HepG2 (cell line): Measurements from ENCODE around the gene MOSPD2. TPM values are rescaled to one million over a fixed set of nuclear protein-coding genes. Genes with fewer than 3 reads are reported as not detected.
A peak's percentile ranks its signal among the peaks of the same experiment; 100 is the strongest.

ENCODE experiments used
- ATAC-seq: fragments of 200-7000 bp; cut with Tn5 transposase; 3 replicates; pipeline ENCODE4 v1.9.1; 2020; ENCODE audit warnings: mild to moderate bottlenecking, moderate library complexity
- BruUV-seq: library from RNA; stranded (reverse); fragments of 400-500 nt; replicated peaks from 2 replicates; lab custom pipeline; 2021; lab: Mats Ljungman, UMichigan
- CTCF ChIA-PET: fragments of 300-600 bp; formaldehyde crosslinking; extraction: SDS; loops from one replicate; lab custom pipeline; 2021; ENCODE audit warnings: low total read pairs, inconsistent platforms, low intra/inter-chr PET ratio; lab: Yijun Ruan, JAX
- POLR2A ChIA-PET: fragments of 350-600 bp; sonication (Branson Sonifier 250); formaldehyde crosslinking; loops from one replicate; lab custom pipeline; 2020; ENCODE audit warnings: antibody characterized with exemption, inconsistent platforms; lab: Yijun Ruan, JAX
- DNase-seq: peaks from one replicate; pipeline ENCODE4 v3.0.0-alpha.2; 2015; ENCODE audit warnings: low spot score
- FAIRE-seq: peaks from 3 replicates; lab custom pipeline; 2011; peaks lifted over from hg19 to GRCh38; lab: Jason Lieb, UNC
- H2AFZ ChIP-seq: one replicate; pipeline ENCODE4 v1.6.1; 2011; ENCODE audit warnings: low read length, inconsistent platforms
- H3K27ac ChIP-seq: fragments of 300-600 bp; 3 replicates; pipeline ENCODE4 v1.8.0; 2011; ENCODE audit warnings: mixed run types, mild to moderate bottlenecking, mixed read lengths, low read length, inconsistent platforms; ENCODE audit not compliant: insufficient read depth; ENCODE audit errors: extremely low read length
- H3K27me3 ChIP-seq, 2 experiments: fragments of 200-600 bp in 1 of 2; 2 replicates in 1 of 2; 3 replicates in 1 of 2; pipeline versions ENCODE4 v1.6.0 to v1.8.0; 2011; ENCODE audit warnings: low read length in 2 of 2, mild to moderate bottlenecking in 2 of 2, moderate library complexity in 2 of 2, inconsistent platforms in 1 of 2; ENCODE audit not compliant: insufficient read depth in 2 of 2, control insufficient read depth in 1 of 2
- H3K36me3 ChIP-seq, 2 experiments: fragments of 200-600 bp in 1 of 2; replicated peaks in 1 of 2; 2 replicates in 1 of 2; 3 replicates in 1 of 2; pipeline versions ENCODE4 v1.5.1 to v1.8.0; 2011; ENCODE audit warnings: low read length in 2 of 2, inconsistent platforms in 1 of 2; ENCODE audit not compliant: insufficient read depth in 2 of 2, control insufficient read depth in 1 of 2
- H3K4me1 ChIP-seq: 2 replicates; pipeline ENCODE4 v1.5.1; 2012; ENCODE audit warnings: low read length, inconsistent platforms; ENCODE audit not compliant: insufficient read depth
- H3K4me2 ChIP-seq: 2 replicates; pipeline ENCODE4 v1.6.0; 2011; ENCODE audit warnings: low read depth, low read length, inconsistent platforms
- H3K4me3 ChIP-seq, 3 experiments: fragments of 200-600 bp in 1 of 3; sonication (generic), shearing (Covaris generic) in 1 of 3; replicated peaks in 1 of 3; 2 replicates each; pipeline ENCODE4 v1.5.1; 2011 to 2016; ENCODE audit warnings: low read length in 3 of 3, inconsistent platforms in 2 of 3, low read depth in 2 of 3, mild to moderate bottlenecking in 2 of 3, control low read depth in 1 of 3, mixed read lengths in 1 of 3; ENCODE audit not compliant: insufficient read depth in 1 of 3
- H3K79me2 ChIP-seq: one replicate; pipeline ENCODE4 v1.6.1; 2011; ENCODE audit warnings: low read length, inconsistent platforms; ENCODE audit not compliant: insufficient read depth
- H3K9ac ChIP-seq: 2 replicates; pipeline ENCODE4 v1.6.0; 2011; ENCODE audit warnings: mild to moderate bottlenecking, low read depth, low read length, inconsistent platforms; ENCODE audit not compliant: insufficient read depth
- H3K9me3 ChIP-seq: 2 replicates; pipeline ENCODE4 v1.5.1; 2012; ENCODE audit warnings: mild to moderate bottlenecking, low read length
- H4K20me1 ChIP-seq: 2 replicates; pipeline ENCODE4 v1.6.0; 2011; ENCODE audit warnings: inconsistent platforms, mild to moderate bottlenecking, low read length, moderate library complexity; ENCODE audit not compliant: insufficient read depth
- AGO2 ChIP-seq: fragments of 200-400 bp; formaldehyde crosslinking; optimal IDR thresholded peaks from 2 replicates; pipeline ENCODE3; 2017; ENCODE audit warnings: mild to moderate bottlenecking, low read depth, low read length, moderate library complexity
- CENPT ChIP-seq: sonication (generic); formaldehyde crosslinking; IDR thresholded peaks from 2 replicates; pipeline ENCODE4 v1.8.0; 2022; ENCODE audit warnings: low read depth, mild to moderate bottlenecking, moderate library complexity, missing genetic modification reagents
- ELF1 ChIP-seq: sonication (generic); formaldehyde crosslinking; IDR thresholded peaks from 2 replicates; pipeline ENCODE4 v1.4.0; 2020; ENCODE audit warnings: missing genetic modification reagents
- GATAD1 ChIP-seq: IDR thresholded peaks from 2 replicates; pipeline ENCODE4 v1.6.1; 2016; ENCODE audit warnings: missing genetic modification reagents, missing compliant biosample characterization
- HCFC1 ChIP-seq: fragments of 150-350 bp; IDR thresholded peaks from 2 replicates; pipeline ENCODE4 v1.6.1; 2014; ENCODE audit warnings: low read depth, low read length
- HMG20B ChIP-seq: conservative IDR thresholded peaks from 2 replicates; pipeline ENCODE4 v1.6.1; 2016; ENCODE audit warnings: missing genetic modification reagents, missing compliant biosample characterization
- KLF12 ChIP-seq: sonication (generic); formaldehyde crosslinking; IDR thresholded peaks from 2 replicates; pipeline ENCODE4 v1.4.0; 2020; ENCODE audit warnings: missing genetic modification reagents, borderline replicate concordance
- MAF1 ChIP-seq: sonication (generic); formaldehyde crosslinking; IDR thresholded peaks from 2 replicates; pipeline ENCODE4 v1.5.0; 2020; ENCODE audit warnings: missing genetic modification reagents, borderline replicate concordance
- NFE2 ChIP-seq: sonication (generic); formaldehyde crosslinking; IDR thresholded peaks from 2 replicates; pipeline ENCODE4 v1.4.0; 2020; ENCODE audit warnings: missing genetic modification reagents
- NRL ChIP-seq: sonication (generic); formaldehyde crosslinking; IDR thresholded peaks from 2 replicates; pipeline ENCODE4 v1.5.0; 2020; ENCODE audit warnings: missing genetic modification reagents, mild to moderate bottlenecking, moderate library complexity, borderline replicate concordance
- POLR2A ChIP-seq, 2 experiments: IDR thresholded peaks; 2 replicates each; pipeline ENCODE4 v1.6.1; 2011; ENCODE audit warnings: low read depth in 2 of 2, low read length in 2 of 2, mild to moderate bottlenecking in 1 of 2, moderate library complexity in 1 of 2; ENCODE audit not compliant: insufficient read depth in 1 of 2
- POLR2AphosphoS2 ChIP-seq: IDR thresholded peaks from 2 replicates; pipeline ENCODE4 v1.6.1; 2011; ENCODE audit warnings: low read depth, low read length, improper control_type of control experiment
- SKI ChIP-seq: fragments of 450-650 bp; IDR thresholded peaks from one replicate; pipeline ENCODE4 v1.6.1; 2018; ENCODE audit warnings: mild to moderate bottlenecking; ENCODE audit not compliant: partially characterized antibody
- TEAD2 ChIP-seq: sonication (generic); formaldehyde crosslinking; IDR thresholded peaks from 2 replicates; pipeline ENCODE4 v1.9.0; 2021; ENCODE audit warnings: missing genetic modification reagents
- ZNF263 ChIP-seq: sonication (generic); formaldehyde crosslinking; IDR thresholded peaks from 2 replicates; pipeline ENCODE4 v1.4.0; 2020; ENCODE audit warnings: missing genetic modification reagents
- ZNF652 ChIP-seq: IDR thresholded peaks from 2 replicates; pipeline ENCODE4 v1.6.1; 2016; ENCODE audit warnings: low read depth, borderline replicate concordance
- WGBS: methylation state at CpG from one replicate; pipeline ENCODE4 v1.1.6; 2017; ENCODE audit warnings: low lambda C conversion rate; 5-methylcytosine and 5-hydroxymethylcytosine counted together
- in situ Hi-C: cut with HindIII; loops from 2 replicates; pipeline ENCODE4 v1.10.0; 2017; ENCODE audit warnings: low pct_unique_long_range_greater_than_20kb; ENCODE audit not compliant: extremely low pct_ligation_motif_present
- intact Hi-C: fragments of 100-400 bp; cut with micrococcal nuclease; formaldehyde crosslinking; loops from one replicate; pipeline ENCODE4 v1.10.0; 2022; ENCODE audit not compliant: unreplicated experiment
- polyA plus RNA-seq, 8 experiments: library from polyadenylated mRNA; depleted of rRNA in 3 of 8; stranded (reverse) in 7 of 8; unstranded in 1 of 8; fragments of >200 nt; fragmentation: Illumina TruSeq in 4 of 8; extraction: Trizol in 4 of 8; gene quantifications; 2 replicates each; pipeline versions ENCODE4 v1.2.1 to v1.2.3, GENCODE V29; 2011 to 2016; ENCODE audit warnings: low read depth in 4 of 8, missing spikeins in 1 of 8, mixed read lengths in 1 of 8; ENCODE audit not compliant: insufficient read depth in 1 of 8
- total RNA-seq, 5 experiments: library from RNA; depleted of rRNA; stranded (reverse); fragments of >200 nt; fragmentation: Illumina TruSeq; extraction: Trizol; gene quantifications; 2 replicates each; pipeline ENCODE4 v1.2.3, GENCODE V29; 2016; ENCODE audit warnings: low read depth in 1 of 5
- TF ChIP-seq, protein P1 (sequence below): sonication (generic); formaldehyde crosslinking; IDR thresholded peaks from 2 replicates; pipeline ENCODE4 v1.5.0; 2020; ENCODE audit warnings: missing genetic modification reagents

MOSPD2 gene
- total and polyA plus RNA-seq, 2 of the 13 experiments (the other 11 are each of a cell fraction or from before 2014, with no cell fraction given): 4.8 to 7.0 TPM

DNA sequence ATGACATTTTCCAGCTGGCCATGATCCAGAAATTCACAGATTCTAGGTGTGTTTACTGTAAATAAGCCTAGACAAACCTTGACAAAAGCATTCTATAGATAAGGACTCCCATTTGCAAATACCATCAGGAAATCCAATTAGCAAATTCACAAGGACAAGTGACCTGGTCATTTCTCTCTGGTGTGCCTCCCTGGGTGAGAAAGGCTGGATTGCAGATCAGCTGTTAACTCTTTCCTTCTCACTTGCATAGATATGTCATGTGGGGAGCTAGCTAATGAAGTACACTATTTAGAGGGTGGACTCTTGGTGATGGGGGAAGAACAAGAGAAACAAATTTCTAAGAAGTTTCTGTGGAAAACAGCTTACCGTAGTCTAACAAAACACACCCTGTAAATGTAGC, 58.9 kb downstream of the MOSPD2 start:
- Histone ChIP-seq H3K4me1 (peaks cover 21% of the 10 kb centered on the region), H3K9me3 (no peaks in the 10 kb centered on the region), H3K27ac (no peak overlapping the region), H3K4me2 (no peak overlapping the region), H2AFZ (no peak overlapping the region), H3K4me3 (no peak overlapping the region), H3K36me3 (no peaks in the 10 kb centered on the region), H3K27me3 (no peaks in the 10 kb centered on the region), H4K20me1 (no peaks in the 10 kb centered on the region), H3K79me2 (no peaks in the 10 kb centered on the region), H3K9ac (no peak overlapping the region)
- no peak for DNase-seq
- POLR2A ChIA-PET: no interaction called here
- in situ Hi-C loops (no loop called here), intact Hi-C loops (no loop called here)
- TF ChIP-seq HCFC1 (no peak), ZNF652 (CRISPR knock-in tag) (peak; percentile 63; the same call in 1 of the 2 replicates)
- WGBS: 0% methylated on average over 1 of the region's 1 CpG
- BruUV-seq: no TSS peak
- no peak for ATAC-seq
- FAIRE-seq: no peak
- CTCF ChIA-PET: no interaction called here

- POLR2A ChIA-PET: no interaction called here
- WGBS: 75% methylated on average over 1 of the region's 1 CpG
- H3K27ac ChIP-seq: no peak overlapping the region
- TF ChIP-seq HMG20B (CRISPR knock-in tag) (no peak), POLR2A (IDR thresholded peaks at IDR 0.05; ENCODE audit: insufficient read depth in 1 of 2, low read depth in 2 of 2, low read length in 2 of 2) (no peak), SKI (no peak), NRL (CRISPR knock-in tag) (no peak), AGO2 (no peak), CENPT (CRISPR knock-in tag) (no peak), MAF1 (CRISPR knock-in tag) (no peak), POLR2AphosphoS2 (no peak), KLF12 (no peak), ZNF263 (CRISPR knock-in tag) (no peak), GATAD1 (CRISPR knock-in tag) (no peak), NFE2 (CRISPR knock-in tag) (no peak), TEAD2 (no peak), ELF1 (CRISPR knock-in tag) (no peak)
- TF ChIP-seq, protein P1, sequence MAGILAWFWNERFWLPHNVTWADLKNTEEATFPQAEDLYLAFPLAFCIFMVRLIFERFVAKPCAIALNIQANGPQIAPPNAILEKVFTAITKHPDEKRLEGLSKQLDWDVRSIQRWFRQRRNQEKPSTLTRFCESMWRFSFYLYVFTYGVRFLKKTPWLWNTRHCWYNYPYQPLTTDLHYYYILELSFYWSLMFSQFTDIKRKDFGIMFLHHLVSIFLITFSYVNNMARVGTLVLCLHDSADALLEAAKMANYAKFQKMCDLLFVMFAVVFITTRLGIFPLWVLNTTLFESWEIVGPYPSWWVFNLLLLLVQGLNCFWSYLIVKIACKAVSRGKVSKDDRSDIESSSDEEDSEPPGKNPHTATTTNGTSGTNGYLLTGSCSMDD (CRISPR knock-in tag): no peak
Measured at GRCh38 chrX:14934423-14934822, 61.2 kb downstream of the MOSPD2 start.

More at GRCh38 chrX:14934423-14934822, 61.2 kb downstream of the MOSPD2 start:
- no TSS peak for BruUV-seq
- no peak for DNase-seq
- Histone ChIP-seq H4K20me1 (no peaks in the 10 kb centered on the region), H3K27me3 (no peaks in the 10 kb centered on the region), H3K4me1 (peaks cover 21% of the 10 kb centered on the region), H3K9ac (no peak overlapping the region), H3K4me3 (no peak overlapping the region), H3K36me3 (no peaks in the 10 kb centered on the region), H3K4me2 (no peak overlapping the region), H3K9me3 (no peaks in the 10 kb centered on the region), H3K79me2 (no peaks in the 10 kb centered on the region), H2AFZ (no peak overlapping the region)
- no peak for ATAC-seq
- in situ Hi-C loops (no loop called here), intact Hi-C loops (no loop called here)
- no peak for FAIRE-seq
- CTCF ChIA-PET: no interaction called here
